OCI-LY1 (cell line): Measurements from ENCODE around the gene TTC9.

Source experiments
- H2AFZ ChIP-seq: fragments of 200-600 bp; sonication (generic), shearing (Covaris generic); 2 replicates; pipeline ENCODE4 v1.6.0; 2014; ENCODE audit warnings: antibody characterized with exemption, mild to moderate bottlenecking, low read length
- H3F3A ChIP-seq: fragments of 200-600 bp; sonication (generic), shearing (Covaris generic); 2 replicates; pipeline ENCODE4 v1.6.0; 2014; ENCODE audit warnings: mild to moderate bottlenecking, antibody characterized with exemption, low read length, moderate library complexity; ENCODE audit not compliant: insufficient read depth
- H3K27ac ChIP-seq: fragments of 200-600 bp; sonication (generic); 2 replicates; pipeline ENCODE4 v1.5.1; 2014; ENCODE audit warnings: low read length, mixed run types, mild to moderate bottlenecking, low read depth; ENCODE audit not compliant: poor library complexity, severe bottlenecking
- H3K27me3 ChIP-seq: fragments of 200-600 bp; sonication (generic); 2 replicates; pipeline ENCODE4 v1.6.0; 2014; ENCODE audit warnings: antibody characterized with exemption, mild to moderate bottlenecking, low read length, moderate library complexity; ENCODE audit not compliant: insufficient read depth
- H3K36me3 ChIP-seq: fragments of 200-600 bp; sonication (generic); 2 replicates; pipeline ENCODE4 v1.6.1; 2014; ENCODE audit warnings: mild to moderate bottlenecking, antibody characterized with exemption, low read length, moderate library complexity, mixed read lengths; ENCODE audit not compliant: insufficient read depth
- H3K4me1 ChIP-seq: fragments of 200-600 bp; sonication (generic); 2 replicates; pipeline ENCODE4 v1.5.1; 2014; ENCODE audit warnings: mild to moderate bottlenecking, low read length, moderate library complexity; ENCODE audit not compliant: insufficient read depth, severe bottlenecking
- H3K4me2 ChIP-seq: fragments of 200-600 bp; sonication (generic), shearing (Covaris generic); 2 replicates; pipeline ENCODE4 v1.6.1; 2014; ENCODE audit warnings: low read length
- H3K4me3 ChIP-seq: fragments of 200-600 bp; sonication (generic); 2 replicates; pipeline ENCODE4 v1.5.1; 2014; ENCODE audit warnings: low read length, low read depth, mild to moderate bottlenecking, mixed read lengths; ENCODE audit not compliant: poor library complexity, severe bottlenecking
- H3K79me2 ChIP-seq: fragments of 200-600 bp; shearing (Covaris generic); 2 replicates; pipeline ENCODE4 v1.6.1; 2016; ENCODE audit warnings: mixed run types, low read length, mixed read lengths; ENCODE audit not compliant: insufficient read depth
- H3K9ac ChIP-seq: fragments of 200-600 bp; sonication (generic), shearing (Covaris generic); 2 replicates; pipeline ENCODE4 v1.6.1; 2014; ENCODE audit warnings: mild to moderate bottlenecking, low read length, mixed read lengths
- H3K9me2 ChIP-seq: fragments of 200-600 bp; sonication (generic), shearing (Covaris generic); 2 replicates; pipeline ENCODE4 v1.6.1; 2014; ENCODE audit warnings: low read depth, mild to moderate bottlenecking, low read length, mixed read lengths
- H3K9me3 ChIP-seq: fragments of 200-600 bp; shearing (Covaris generic); 2 replicates; pipeline ENCODE4 v1.6.1; 2014; ENCODE audit warnings: low read length, mixed read lengths
- H4K20me1 ChIP-seq: fragments of 200-600 bp; sonication (generic), shearing (Covaris generic); 2 replicates; pipeline ENCODE4 v1.6.0; 2016; ENCODE audit warnings: mild to moderate bottlenecking, low read length; ENCODE audit not compliant: insufficient read depth
- CTCF ChIP-seq: fragments of 200-600 bp; sonication (generic), shearing (Covaris generic); IDR thresholded peaks from 2 replicates; pipeline ENCODE4 v1.5.1; 2017; ENCODE audit warnings: mild to moderate bottlenecking, antibody characterized with exemption, low read length, moderate library complexity, mixed read lengths
- EZH2 ChIP-seq: fragments of 200-600 bp; sonication (generic), shearing (Covaris generic); IDR thresholded peaks from 2 replicates; pipeline ENCODE4 v1.8.0; 2017; ENCODE audit warnings: borderline replicate concordance, mixed run types, mild to moderate bottlenecking, antibody characterized with exemption, low read length, moderate library complexity, mixed read lengths

The TTC9 gene

GRCh38 chr14:70677341-70677740, 35.6 kb downstream of the TTC9 start:
- Histone ChIP-seq H3K4me3 (no peak overlapping the region), H3K4me2 (no peak overlapping the region), H3F3A (no peaks in the 10 kb centered on the region), H3K9ac (no peak overlapping the region), H3K27me3 (no peaks in the 10 kb centered on the region), H3K27ac (no peak overlapping the region), H3K9me2 (no peaks in the 10 kb centered on the region), H4K20me1 (no peaks in the 10 kb centered on the region), H2AFZ (no peak overlapping the region), H3K9me3 (no peaks in the 10 kb centered on the region), H3K36me3 (peaks cover 14% of the 10 kb centered on the region; the same call in 1 of the 2 replicates), H3K79me2 (no peaks in the 10 kb centered on the region), H3K4me1 (no peaks in the 10 kb centered on the region)
- TF ChIP-seq EZH2, result no peak
- TF ChIP-seq CTCF, result no peak

- Histone ChIP-seq H3K79me2 (no peaks in the 10 kb centered on the region), H4K20me1 (no peaks in the 10 kb centered on the region), H3K36me3 (peaks cover 3% of the 10 kb centered on the region; the same call in 1 of the 2 replicates), H3K9me3 (no peaks in the 10 kb centered on the region), H3K4me2 (no peak overlapping the region), H3K4me1 (no peaks in the 10 kb centered on the region), H3K9ac (no peak overlapping the region), H2AFZ (no peak overlapping the region), H3F3A (no peaks in the 10 kb centered on the region), H3K4me3 (no peak overlapping the region), H3K27me3 (no peaks in the 10 kb centered on the region), H3K9me2 (no peaks in the 10 kb centered on the region), H3K27ac (no peak overlapping the region)
- TF ChIP-seq EZH2 (no peak), CTCF (no peak)
Measured at GRCh38 chr14:70680748-70681147, 39.0 kb downstream of the TTC9 start.

- H2AFZ ChIP-seq, result no peak overlapping the region
Measured at GRCh38 chr14:70683983-70684382, 42.3 kb downstream of the TTC9 start.

More at GRCh38 chr14:70683983-70684382, 42.3 kb downstream of the TTC9 start:
- H3K36me3 ChIP-seq, result no peaks in the 10 kb centered on the region
- no peaks in the 10 kb centered on the region for H3K9me2 ChIP-seq
- no peak overlapping the region for H3K4me2 ChIP-seq
- no peak for TF ChIP-seq EZH2
- TF ChIP-seq CTCF, result no peak
- no peaks in the 10 kb centered on the region for H3K27me3 ChIP-seq
- H3K27ac ChIP-seq, result no peak overlapping the region
- H3K9ac ChIP-seq, result no peak overlapping the region
- no peaks in the 10 kb centered on the region for H3K4me1 ChIP-seq
- no peaks in the 10 kb centered on the region for H3K9me3 ChIP-seq
- no peaks in the 10 kb centered on the region for H4K20me1 ChIP-seq
- H3F3A ChIP-seq, result no peaks in the 10 kb centered on the region
- no peaks in the 10 kb centered on the region for H3K79me2 ChIP-seq
- no peak overlapping the region for H3K4me3 ChIP-seq
